HepG2 (cell line): ENCODE data around the gene SSNA1. TPM values are rescaled to one million over a fixed set of nuclear protein-coding genes. Genes with fewer than 3 reads are reported as not detected.
A peak's percentile ranks its signal among the peaks of the same experiment; 100 is the strongest.

Experiments
- ATAC-seq: fragments of 200-7000 bp; cut with Tn5 transposase; 3 replicates; pipeline ENCODE4 v1.9.1; 2020; ENCODE audit warnings: mild to moderate bottlenecking, moderate library complexity
- BruUV-seq: library from RNA; stranded (reverse); fragments of 400-500 nt; replicated peaks from 2 replicates; lab custom pipeline; 2021; lab: Mats Ljungman, UMichigan
- CTCF ChIA-PET: fragments of 300-600 bp; formaldehyde crosslinking; extraction: SDS; loops from one replicate; lab custom pipeline; 2021; ENCODE audit warnings: low total read pairs, inconsistent platforms, low intra/inter-chr PET ratio; lab: Yijun Ruan, JAX
- POLR2A ChIA-PET: fragments of 350-600 bp; sonication (Branson Sonifier 250); formaldehyde crosslinking; loops from one replicate; lab custom pipeline; 2020; ENCODE audit warnings: antibody characterized with exemption, inconsistent platforms; lab: Yijun Ruan, JAX
- DNase-seq: peaks from one replicate; pipeline ENCODE4 v3.0.0-alpha.2; 2015; ENCODE audit warnings: low spot score
- FAIRE-seq: peaks from 3 replicates; lab custom pipeline; 2011; peaks lifted over from hg19 to GRCh38; lab: Jason Lieb, UNC
- H2AFZ ChIP-seq: one replicate; pipeline ENCODE4 v1.6.1; 2011; ENCODE audit warnings: low read length, inconsistent platforms
- H3K27ac ChIP-seq: fragments of 300-600 bp; 3 replicates; pipeline ENCODE4 v1.8.0; 2011; ENCODE audit warnings: mixed run types, mild to moderate bottlenecking, mixed read lengths, low read length, inconsistent platforms; ENCODE audit not compliant: insufficient read depth; ENCODE audit errors: extremely low read length
- H3K27me3 ChIP-seq, 2 experiments: fragments of 200-600 bp in 1 of 2; 2 replicates in 1 of 2; 3 replicates in 1 of 2; pipeline versions ENCODE4 v1.6.0 to v1.8.0; 2011; ENCODE audit warnings: low read length in 2 of 2, mild to moderate bottlenecking in 2 of 2, moderate library complexity in 2 of 2, inconsistent platforms in 1 of 2; ENCODE audit not compliant: insufficient read depth in 2 of 2, control insufficient read depth in 1 of 2
- H3K36me3 ChIP-seq, 2 experiments: fragments of 200-600 bp in 1 of 2; replicated peaks in 1 of 2; 2 replicates in 1 of 2; 3 replicates in 1 of 2; pipeline versions ENCODE4 v1.5.1 to v1.8.0; 2011; ENCODE audit warnings: low read length in 2 of 2, inconsistent platforms in 1 of 2; ENCODE audit not compliant: insufficient read depth in 2 of 2, control insufficient read depth in 1 of 2
- H3K4me1 ChIP-seq: 2 replicates; pipeline ENCODE4 v1.5.1; 2012; ENCODE audit warnings: low read length, inconsistent platforms; ENCODE audit not compliant: insufficient read depth
- H3K4me2 ChIP-seq: 2 replicates; pipeline ENCODE4 v1.6.0; 2011; ENCODE audit warnings: low read depth, low read length, inconsistent platforms
- H3K4me3 ChIP-seq, 3 experiments: fragments of 200-600 bp in 1 of 3; sonication (generic), shearing (Covaris generic) in 1 of 3; replicated peaks in 1 of 3; 2 replicates each; pipeline ENCODE4 v1.5.1; 2011 to 2016; ENCODE audit warnings: low read length in 3 of 3, inconsistent platforms in 2 of 3, low read depth in 2 of 3, mild to moderate bottlenecking in 2 of 3, control low read depth in 1 of 3, mixed read lengths in 1 of 3; ENCODE audit not compliant: insufficient read depth in 1 of 3
- H3K79me2 ChIP-seq: one replicate; pipeline ENCODE4 v1.6.1; 2011; ENCODE audit warnings: low read length, inconsistent platforms; ENCODE audit not compliant: insufficient read depth
- H3K9ac ChIP-seq: 2 replicates; pipeline ENCODE4 v1.6.0; 2011; ENCODE audit warnings: mild to moderate bottlenecking, low read depth, low read length, inconsistent platforms; ENCODE audit not compliant: insufficient read depth
- H3K9me3 ChIP-seq: 2 replicates; pipeline ENCODE4 v1.5.1; 2012; ENCODE audit warnings: mild to moderate bottlenecking, low read length
- H4K20me1 ChIP-seq: 2 replicates; pipeline ENCODE4 v1.6.0; 2011; ENCODE audit warnings: inconsistent platforms, mild to moderate bottlenecking, low read length, moderate library complexity; ENCODE audit not compliant: insufficient read depth
- CBFB ChIP-seq: sonication (generic); formaldehyde crosslinking; IDR thresholded peaks from 2 replicates; pipeline ENCODE4 v1.4.0; 2020; ENCODE audit warnings: missing genetic modification reagents
- GLI4 ChIP-seq: sonication (generic); formaldehyde crosslinking; IDR thresholded peaks from 2 replicates; pipeline ENCODE4 v1.5.1; 2020; ENCODE audit warnings: missing genetic modification reagents, mild to moderate bottlenecking, moderate library complexity, borderline replicate concordance
- MAFF ChIP-seq: IDR thresholded peaks from 2 replicates; pipeline ENCODE4 v1.6.1; 2011; ENCODE audit warnings: low read depth, low read length, improper control_type of control experiment
- NFIC ChIP-seq: IDR thresholded peaks from 2 replicates; pipeline ENCODE4 v1.6.1; 2012; ENCODE audit warnings: mild to moderate bottlenecking, low read length, inconsistent platforms
- NR2C2 ChIP-seq: sonication (generic); formaldehyde crosslinking; IDR thresholded peaks from 2 replicates; pipeline ENCODE4 v1.4.0; 2020; ENCODE audit warnings: missing genetic modification reagents, mild to moderate bottlenecking, moderate library complexity, borderline replicate concordance
- SAP130 ChIP-seq: IDR thresholded peaks from 2 replicates; pipeline ENCODE4 v1.6.1; 2016; ENCODE audit warnings: low read depth
- TCF12 ChIP-seq, 2 experiments: fragments of 450-650 bp in 1 of 2; sonication (generic) in 1 of 2; formaldehyde crosslinking in 1 of 2; IDR thresholded peaks; 2 replicates each; pipeline versions ENCODE4 v1.6.1 to v1.8.0; 2017 to 2022; ENCODE audit warnings: antibody characterized with exemption in 1 of 2, mild to moderate bottlenecking in 1 of 2, missing genetic modification reagents in 1 of 2, moderate library complexity in 1 of 2
- U2AF2 ChIP-seq: fragments of 200-400 bp; formaldehyde crosslinking; IDR thresholded peaks from 2 replicates; pipeline ENCODE4 v1.6.1; 2017; ENCODE audit warnings: low read depth, mild to moderate bottlenecking, low read length
- ZFAT ChIP-seq: sonication (generic); formaldehyde crosslinking; conservative IDR thresholded peaks from 2 replicates; pipeline ENCODE4 v1.8.1; 2023; ENCODE audit warnings: missing genetic modification reagents, inconsistent platforms
- ZNF160 ChIP-seq: sonication (generic); formaldehyde crosslinking; IDR thresholded peaks from 2 replicates; pipeline ENCODE4 v1.8.0; 2022; ENCODE audit warnings: mild to moderate bottlenecking, inconsistent platforms, missing genetic modification reagents
- ZNF678 ChIP-seq: sonication (generic); formaldehyde crosslinking; IDR thresholded peaks from 2 replicates; pipeline ENCODE4 v1.4.0; 2020; ENCODE audit warnings: mild to moderate bottlenecking, missing genetic modification reagents
- ZNF768 ChIP-seq: sonication (generic); formaldehyde crosslinking; IDR thresholded peaks from 2 replicates; pipeline ENCODE4 v1.4.0; 2020; ENCODE audit warnings: missing genetic modification reagents
- ZNF772 ChIP-seq: sonication (generic); formaldehyde crosslinking; IDR thresholded peaks from 2 replicates; pipeline ENCODE4 v1.5.0; 2020; ENCODE audit warnings: mild to moderate bottlenecking, missing genetic modification reagents
- ZNF777 ChIP-seq: sonication (generic); formaldehyde crosslinking; IDR thresholded peaks from 2 replicates; pipeline ENCODE4 v1.4.0; 2020; ENCODE audit warnings: missing genetic modification reagents
- ZNF780A ChIP-seq: sonication (generic); formaldehyde crosslinking; IDR thresholded peaks from 2 replicates; pipeline ENCODE4 v1.8.0; 2022; ENCODE audit warnings: mild to moderate bottlenecking, missing genetic modification reagents, moderate library complexity
- ZNF792 ChIP-seq: IDR thresholded peaks from 2 replicates; pipeline ENCODE4 v1.6.1; 2016
- WGBS: methylation state at CpG from one replicate; pipeline ENCODE4 v1.1.6; 2017; ENCODE audit warnings: low lambda C conversion rate; 5-methylcytosine and 5-hydroxymethylcytosine counted together
- in situ Hi-C: cut with HindIII; loops from 2 replicates; pipeline ENCODE4 v1.10.0; 2017; ENCODE audit warnings: low pct_unique_long_range_greater_than_20kb; ENCODE audit not compliant: extremely low pct_ligation_motif_present
- intact Hi-C: fragments of 100-400 bp; cut with micrococcal nuclease; formaldehyde crosslinking; loops from one replicate; pipeline ENCODE4 v1.10.0; 2022; ENCODE audit not compliant: unreplicated experiment
- polyA plus RNA-seq, 8 experiments: library from polyadenylated mRNA; depleted of rRNA in 3 of 8; stranded (reverse) in 7 of 8; unstranded in 1 of 8; fragments of >200 nt; fragmentation: Illumina TruSeq in 4 of 8; extraction: Trizol in 4 of 8; gene quantifications; 2 replicates each; pipeline versions ENCODE4 v1.2.1 to v1.2.3, GENCODE V29; 2011 to 2016; ENCODE audit warnings: low read depth in 4 of 8, missing spikeins in 1 of 8, mixed read lengths in 1 of 8; ENCODE audit not compliant: insufficient read depth in 1 of 8
- total RNA-seq, 5 experiments: library from RNA; depleted of rRNA; stranded (reverse); fragments of >200 nt; fragmentation: Illumina TruSeq; extraction: Trizol; gene quantifications; 2 replicates each; pipeline ENCODE4 v1.2.3, GENCODE V29; 2016; ENCODE audit warnings: low read depth in 1 of 5
- TF ChIP-seq, protein P1 (sequence below): sonication (generic); formaldehyde crosslinking; IDR thresholded peaks from 2 replicates; pipeline ENCODE4 v1.5.0; 2020; ENCODE audit warnings: mild to moderate bottlenecking, missing genetic modification reagents, moderate library complexity

The SSNA1 gene
- total and polyA plus RNA-seq, 2 of the 13 experiments (the other 11 are each of a cell fraction or from before 2014, with no cell fraction given): 35.9 to 49.4 TPM

DNA sequence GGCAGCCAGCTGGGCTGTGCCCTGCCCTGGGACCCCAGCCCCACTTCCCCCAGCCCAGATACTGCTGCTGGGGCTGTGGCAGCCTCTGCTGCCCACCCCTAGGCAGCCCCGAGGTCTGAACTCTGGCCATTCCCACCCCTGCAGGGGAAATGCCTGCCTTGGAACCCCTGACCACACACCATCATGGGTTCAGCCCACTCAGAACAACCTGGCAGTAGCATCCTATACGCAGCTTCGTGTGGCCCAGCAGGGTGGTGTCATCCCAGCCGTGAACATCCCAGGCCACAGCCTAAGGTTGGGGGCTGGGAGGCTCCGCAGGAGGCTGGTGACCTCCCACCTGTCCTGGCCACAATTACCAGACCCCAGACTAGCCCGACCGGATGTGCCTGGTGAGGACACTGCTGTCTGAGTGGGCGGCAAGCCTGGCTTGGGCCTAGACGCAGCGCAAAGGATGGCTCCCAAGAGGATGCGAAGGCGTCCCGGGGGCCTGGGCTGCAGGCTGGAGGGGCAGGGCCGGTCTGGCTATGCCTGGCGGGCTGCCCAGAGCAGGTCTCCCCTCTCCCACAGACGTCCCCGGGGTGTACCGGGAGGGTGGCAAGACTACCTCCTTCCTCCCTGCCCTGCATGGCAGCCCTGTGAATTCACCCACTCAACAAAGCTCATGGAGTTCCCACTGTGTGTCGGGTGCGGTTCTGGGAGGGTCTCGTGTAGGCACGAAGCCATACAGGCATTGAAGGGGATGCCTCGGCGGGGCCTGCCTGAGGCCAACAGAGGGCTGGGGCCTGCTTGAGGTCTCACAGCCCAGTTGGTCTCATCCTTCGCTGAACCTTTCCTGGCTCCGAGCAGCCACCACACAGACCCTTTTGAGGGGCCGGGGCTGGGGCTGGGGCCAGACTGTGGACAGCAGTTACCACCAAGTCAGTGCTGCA, 40.8 kb downstream of the SSNA1 start (continued):
- TF ChIP-seq NFIC (no peak), ZFAT (CRISPR knock-in tag) (no peak), CBFB (CRISPR knock-in tag) (no peak), ZNF160 (CRISPR knock-in tag) (no peak), ZNF780A (CRISPR knock-in tag) (no peak), ZNF792 (CRISPR knock-in tag) (no peak), ZNF777 (CRISPR knock-in tag) (peak; percentile 48; the same call in 1 of the 2 replicates), U2AF2 (no peak)

GRCh38 chr9:137229903-137230704, 41.6 kb downstream of the SSNA1 start:
- Histone ChIP-seq H3K27me3 (no peaks in the 10 kb centered on the region), H4K20me1 (no peaks in the 10 kb centered on the region), H3K27ac (peak overlapping the region; percentile 75), H2AFZ (no peak overlapping the region), H3K4me2 (peak overlapping the region; percentile 96), H3K4me3 (peak overlapping the region; percentile 53 to 72 (median 62)), H3K36me3 (no peaks in the 10 kb centered on the region), H3K9ac (peak overlapping the region; percentile 65), H3K4me1 (peaks cover 75% of the 10 kb centered on the region), H3K79me2 (peaks cover 4% of the 10 kb centered on the region), H3K9me3 (no peaks in the 10 kb centered on the region)
- ATAC-seq (peak; percentile 46), FAIRE-seq (no peak), DNase-seq (no peak)
- POLR2A ChIA-PET: interaction anchor here (0.9 to 2.7 kb wide), 14 partner anchors 8 to 144 kb away, joined by 3 to 16 read pairs (median 5); partner anchors contain the start of genes ANAPC2, MAN1B1, SSNA1 and TOR4A
- WGBS: 2% methylated on average over 8 of the region's 31 CpGs
- in situ Hi-C loops: loop anchor here (5.0 kb wide), 2 partner anchors 43 to 118 kb away; partner anchors contain the start of genes ANAPC2, DPP7 and SSNA1
- no TSS peak for BruUV-seq
- CTCF ChIA-PET: no interaction called here
- intact Hi-C loops: no loop called here
- TF ChIP-seq, protein P1, sequence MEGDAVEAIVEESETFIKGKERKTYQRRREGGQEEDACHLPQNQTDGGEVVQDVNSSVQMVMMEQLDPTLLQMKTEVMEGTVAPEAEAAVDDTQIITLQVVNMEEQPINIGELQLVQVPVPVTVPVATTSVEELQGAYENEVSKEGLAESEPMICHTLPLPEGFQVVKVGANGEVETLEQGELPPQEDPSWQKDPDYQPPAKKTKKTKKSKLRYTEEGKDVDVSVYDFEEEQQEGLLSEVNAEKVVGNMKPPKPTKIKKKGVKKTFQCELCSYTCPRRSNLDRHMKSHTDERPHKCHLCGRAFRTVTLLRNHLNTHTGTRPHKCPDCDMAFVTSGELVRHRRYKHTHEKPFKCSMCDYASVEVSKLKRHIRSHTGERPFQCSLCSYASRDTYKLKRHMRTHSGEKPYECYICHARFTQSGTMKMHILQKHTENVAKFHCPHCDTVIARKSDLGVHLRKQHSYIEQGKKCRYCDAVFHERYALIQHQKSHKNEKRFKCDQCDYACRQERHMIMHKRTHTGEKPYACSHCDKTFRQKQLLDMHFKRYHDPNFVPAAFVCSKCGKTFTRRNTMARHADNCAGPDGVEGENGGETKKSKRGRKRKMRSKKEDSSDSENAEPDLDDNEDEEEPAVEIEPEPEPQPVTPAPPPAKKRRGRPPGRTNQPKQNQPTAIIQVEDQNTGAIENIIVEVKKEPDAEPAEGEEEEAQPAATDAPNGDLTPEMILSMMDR (CRISPR knock-in tag): peak; percentile 20; the same call in 1 of the 2 replicates
- TF ChIP-seq SAP130 (CRISPR knock-in tag) (peak; percentile 77), NR2C2 (CRISPR knock-in tag) (peak; percentile 98), ZNF772 (CRISPR knock-in tag) (no peak; the same call in 1 of the 2 replicates), ZNF768 (no peak), GLI4 (CRISPR knock-in tag) (no peak), TCF12 (IDR thresholded peaks at IDR 0.05) (no peak), TCF12 (CRISPR knock-in tag; IDR thresholded peaks at IDR 0.05) (peak; percentile 46), ZNF678 (CRISPR knock-in tag) (0 out of 2 replicates have a peak, but pooled peaks have one; percentile 55), MAFF (peak; percentile 19; the same call in 1 of the 2 replicates)
